HG02852 (cell line): ENCODE data around the gene RXRG.

Source experiments
- ATAC-seq: cut with Tn5 transposase; IDR thresholded peaks from one replicate; pipeline ENCODE4 v1.9.1; 2021; ENCODE audit warnings: mild to moderate bottlenecking, moderate library complexity; ENCODE audit not compliant: unreplicated experiment

RXRG gene

GRCh38 chr1:165376041-165376810, 68.7 kb downstream of the RXRG start:
- ATAC-seq = peak; percentile 41

- no peak for ATAC-seq
Observed at GRCh38 chr1:165375623-165376022, 69.3 kb downstream of the RXRG start.

GRCh38 chr1:165371588-165372225, 73.2 kb downstream of the RXRG start:
- ATAC-seq = no peak

- ATAC-seq = no peak
Observed at GRCh38 chr1:165369255-165369848, 75.6 kb downstream of the RXRG start.

GRCh38 chr1:165367375-165367993, 77.4 kb downstream of the RXRG start:
- ATAC-seq = peak; percentile 85

GRCh38 chr1:165365341-165365740, 79.6 kb downstream of the RXRG start:
- ATAC-seq = no peak

GRCh38 chr1:165364568-165365133, 80.3 kb downstream of the RXRG start:
- ATAC-seq = no peak

- ATAC-seq = no peak
Observed at GRCh38 chr1:165356876-165357275, 88.0 kb downstream of the RXRG start.

- no peak for ATAC-seq
Observed at GRCh38 chr1:165355977-165356811, 88.7 kb downstream of the RXRG start, which contains the start of gene LMX1A. LMX1A (minus strand) TSS chr1:165356715; CDS start chr1:165355559, 1,156 bp downstream.

GRCh38 chr1:165355139-165355976, 89.6 kb downstream of the RXRG start:
- ATAC-seq = no peak

GRCh38 chr1:165354739-165355138, 90.2 kb downstream of the RXRG start:
- ATAC-seq = no peak

GRCh38 chr1:165353731-165354671, 90.9 kb downstream of the RXRG start:
- no peak for ATAC-seq

GRCh38 chr1:165352442-165353293, 92.3 kb downstream of the RXRG start:
- no peak for ATAC-seq

GRCh38 chr1:165351863-165352441, 93.0 kb downstream of the RXRG start:
- no peak for ATAC-seq
